Liver (tissue), 9 donors: ENCODE measurements around the gene UBQLNL. TPM values are rescaled to one million over a fixed set of nuclear protein-coding genes. Genes with fewer than 3 reads are reported as not detected.

Source experiments
- DNase-seq: peaks from one replicate; pipeline ENCODE4 v3.0.0-alpha.2; 2017; ENCODE audit warnings: low spot score
- H3K27ac ChIP-seq, 2 donors: one replicate each; pipeline ENCODE4 v1.7.0; 2013; ENCODE audit warnings: inconsistent platforms in 2 of 2, low read length in 2 of 2, control low read depth in 1 of 2, low read depth in 1 of 2, mild to moderate bottlenecking in 1 of 2
- H3K27me3 ChIP-seq, 4 donors: one replicate each; pipeline versions ENCODE4 v1.6.1 to v1.7.0; 2013; ENCODE audit warnings: low read length in 3 of 4, inconsistent platforms in 1 of 4, mild to moderate bottlenecking in 1 of 4, moderate library complexity in 1 of 4; ENCODE audit not compliant: control insufficient read depth in 4 of 4, insufficient read depth in 4 of 4
- H3K36me3 ChIP-seq, 4 donors: one replicate each; pipeline versions ENCODE4 v1.6.1 to v1.7.0; 2013; ENCODE audit warnings: low read length in 3 of 4, mild to moderate bottlenecking in 3 of 4, low read depth in 1 of 4, moderate library complexity in 1 of 4; ENCODE audit not compliant: control insufficient read depth in 4 of 4, insufficient read depth in 3 of 4
- H3K4me1 ChIP-seq, 4 donors: one replicate each; pipeline versions ENCODE4 v1.6.1 to v1.7.0; 2013; ENCODE audit warnings: low read length in 3 of 4, mild to moderate bottlenecking in 3 of 4, moderate library complexity in 1 of 4; ENCODE audit not compliant: control insufficient read depth in 4 of 4, insufficient read depth in 4 of 4
- H3K4me3 ChIP-seq, 3 donors: one replicate each; pipeline versions ENCODE4 v1.6.1 to v1.7.0; 2013; ENCODE audit warnings: low read length in 3 of 3, control low read depth in 1 of 3, low read depth in 1 of 3, mild to moderate bottlenecking in 1 of 3
- H3K9ac ChIP-seq, 2 donors: one replicate each; pipeline ENCODE4 v1.7.0; 2013; ENCODE audit warnings: low read length in 2 of 2, mild to moderate bottlenecking in 2 of 2, moderate library complexity in 2 of 2, control low read depth in 1 of 2, low read depth in 1 of 2
- H3K9me3 ChIP-seq, 4 donors: one replicate each; pipeline versions ENCODE4 v1.6.1 to v1.7.0; 2013; ENCODE audit warnings: low read length in 3 of 4; ENCODE audit not compliant: control insufficient read depth in 4 of 4
- EGR1 ChIP-seq, 2 donors: IDR thresholded peaks; 2 replicates each; pipeline ENCODE4 v1.6.1; 2016 to 2018; ENCODE audit warnings: antibody characterized with exemption in 2 of 2, low read depth in 2 of 2
- FOXA1 ChIP-seq: IDR thresholded peaks from 2 replicates; pipeline ENCODE4 v1.6.1; 2016; ENCODE audit warnings: antibody characterized with exemption
- FOXA2 ChIP-seq: IDR thresholded peaks from 2 replicates; pipeline ENCODE4 v1.6.1; 2016; ENCODE audit warnings: antibody characterized with exemption
- GABPA ChIP-seq, 2 donors: IDR thresholded peaks in 1 of 2; conservative IDR thresholded peaks in 1 of 2; 2 replicates each; pipeline ENCODE4 v1.6.1; 2016; ENCODE audit warnings: antibody characterized with exemption in 2 of 2, mild to moderate bottlenecking in 1 of 2, moderate library complexity in 1 of 2
- HNF4A ChIP-seq, 2 donors: conservative IDR thresholded peaks; 2 replicates each; pipeline ENCODE4 v1.6.1; 2016; ENCODE audit warnings: antibody characterized with exemption in 2 of 2, mild to moderate bottlenecking in 2 of 2
- HNF4G ChIP-seq: IDR thresholded peaks from 2 replicates; pipeline ENCODE4 v1.6.1; 2016; ENCODE audit warnings: antibody characterized with exemption
- JUND ChIP-seq, 2 donors: IDR thresholded peaks; 2 replicates each; pipeline ENCODE4 v1.6.1; 2016; ENCODE audit warnings: antibody characterized with exemption in 2 of 2
- MAX ChIP-seq: IDR thresholded peaks from 2 replicates; pipeline ENCODE4 v1.6.1; 2016; ENCODE audit warnings: antibody characterized with exemption
- NR2F2 ChIP-seq: IDR thresholded peaks from 2 replicates; pipeline ENCODE4 v1.6.1; 2016; ENCODE audit warnings: antibody characterized with exemption
- RAD21 ChIP-seq, 2 donors: IDR thresholded peaks; 2 replicates each; pipeline ENCODE4 v1.6.1; 2016; ENCODE audit warnings: antibody characterized with exemption in 2 of 2, mild to moderate bottlenecking in 2 of 2
- REST ChIP-seq: IDR thresholded peaks from 2 replicates; pipeline ENCODE4 v1.6.1; 2016; ENCODE audit warnings: antibody characterized with exemption, mild to moderate bottlenecking
- RXRA ChIP-seq, 2 donors: IDR thresholded peaks; 2 replicates each; pipeline ENCODE4 v1.6.1; 2017 to 2018; ENCODE audit warnings: antibody characterized with exemption in 2 of 2, mild to moderate bottlenecking in 1 of 2
- SP1 ChIP-seq: IDR thresholded peaks from 2 replicates; pipeline ENCODE4 v1.6.1; 2018; ENCODE audit warnings: antibody characterized with exemption, mild to moderate bottlenecking
- TAF1 ChIP-seq: conservative IDR thresholded peaks from 2 replicates; pipeline ENCODE4 v1.6.1; 2016; ENCODE audit warnings: antibody characterized with exemption, mild to moderate bottlenecking
- YY1 ChIP-seq: IDR thresholded peaks from 2 replicates; pipeline ENCODE4 v1.6.1; 2016; ENCODE audit warnings: antibody characterized with exemption, mild to moderate bottlenecking
- ZBTB33 ChIP-seq: IDR thresholded peaks from 2 replicates; pipeline ENCODE4 v1.6.1; 2016; ENCODE audit warnings: antibody characterized with exemption
- WGBS: extraction: QIAGEN DNeasy Blood & Tissue Kit; methylation state at CpG from one replicate; pipeline ENCODE4 v1.1.7; 2013; 5-methylcytosine and 5-hydroxymethylcytosine counted together
- polyA plus RNA-seq, 2 donors: library from polyadenylated mRNA; stranded (reverse) in 1 of 2; unstranded in 1 of 2; fragments of 200-250 nt in 1 of 2; fragments of >200 nt in 1 of 2; fragmentation: Nextera tagmentation in 1 of 2; extraction: Ambion mirVana in 1 of 2; gene quantifications; one replicate each; pipeline versions ENCODE4 v1.2.1 to v1.2.3, GENCODE V29; 2013 to 2015
- total RNA-seq, 2 donors: library from RNA; depleted of rRNA; stranded (reverse); fragments of >200 nt; gene quantifications; one replicate each; pipeline ENCODE4 v1.2.3, GENCODE V29; 2014
- TF ChIP-seq, protein P1 (sequence below): IDR thresholded peaks from 2 replicates; pipeline ENCODE4 v1.6.1; 2016; ENCODE audit warnings: antibody characterized with exemption
- TF ChIP-seq, protein P2 (sequence below): fragments of 150-350 bp; IDR thresholded peaks from 2 replicates; pipeline ENCODE4 v1.5.1; 2017; ENCODE audit warnings: improper control_type of control experiment, low read depth, low read length; ENCODE audit not compliant: missing input control
- donor health status: healthy.
- donor health status: healthy.
- donor health status: healthy.
- donor health status: healthy.
- donor health status: healthy.

UBQLNL gene
- total and polyA plus RNA-seq, 4 donors, result 0.03 to 0.25 (median 0.07) TPM

DNA sequence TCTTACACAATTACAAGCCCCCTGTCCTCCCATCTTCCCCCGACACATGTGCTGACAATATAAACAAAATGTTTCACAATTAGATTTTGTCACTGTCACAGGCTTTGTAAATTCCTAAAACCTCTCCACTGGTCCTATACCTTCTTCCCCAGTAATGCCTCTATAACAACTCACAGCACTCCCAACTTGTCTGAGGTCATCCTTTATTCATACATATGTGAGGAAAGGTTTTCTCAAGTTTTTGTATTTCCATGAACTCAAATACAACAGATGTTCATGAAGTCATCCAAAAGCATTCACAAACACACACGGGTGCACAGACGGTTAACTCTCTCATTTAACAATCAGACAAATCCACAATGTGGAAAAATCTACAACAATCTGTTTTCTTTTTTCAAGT lies 30.0 kb upstream of the UBQLNL start:
- no peaks in the 10 kb centered on the region for H3K36me3 ChIP-seq
- H3K4me3 ChIP-seq, result no peak overlapping the region
- H3K9ac ChIP-seq, result no peak overlapping the region
- WGBS, result 93% methylated on average over 3 of the region's 3 CpGs
- H3K9me3 ChIP-seq, result no peaks in the 10 kb centered on the region
- no peaks in the 10 kb centered on the region for H3K4me1 ChIP-seq
- TF ChIP-seq GABPA (IDR thresholded peaks at IDR 0.05 in 1 of 2, conservative IDR thresholded peaks at IDR 0.05 in 1 of 2) (no peak), RXRA (IDR thresholded peaks at IDR 0.05) (no peak), FOXA1 (no peak), FOXA2 (no peak), RAD21 (IDR thresholded peaks at IDR 0.05) (no peak), TAF1 (no peak), MAX (no peak), REST (no peak), JUND (IDR thresholded peaks at IDR 0.05) (no peak), EGR1 (IDR thresholded peaks at IDR 0.05; ENCODE audit: low read depth in 2 of 2) (no peak), ZBTB33 (no peak), HNF4G (no peak)
- DNase-seq, result no peak
- H3K27ac ChIP-seq, result no peak overlapping the region
- no peaks in the 10 kb centered on the region for H3K27me3 ChIP-seq

DNA sequence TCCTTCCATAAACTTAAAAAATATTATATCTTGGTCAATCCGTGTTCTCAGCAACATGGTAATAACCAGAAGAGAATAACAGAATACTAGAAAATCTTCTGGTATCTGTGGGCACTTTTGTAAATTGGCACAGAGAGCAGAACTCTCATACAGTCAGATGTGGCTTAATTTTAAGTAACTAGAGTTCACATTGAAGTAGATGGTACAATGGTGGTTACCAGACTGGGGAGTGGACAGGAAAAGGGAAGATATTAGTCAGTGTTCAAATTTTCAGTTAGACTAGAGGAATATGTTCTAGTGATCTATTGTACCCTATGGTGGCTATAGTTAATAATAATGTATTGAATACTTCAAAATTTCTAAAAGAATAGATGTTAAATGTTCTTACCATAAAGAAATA lies 24.9 kb upstream of the UBQLNL start:
- H3K4me3 ChIP-seq, result no peak overlapping the region
- DNase-seq, result no peak
- TF ChIP-seq JUND (IDR thresholded peaks at IDR 0.05) (no peak), TAF1 (no peak), GABPA (IDR thresholded peaks at IDR 0.05 in 1 of 2, conservative IDR thresholded peaks at IDR 0.05 in 1 of 2) (no peak), ZBTB33 (no peak), HNF4A (conservative IDR thresholded peaks at IDR 0.05) (no peak), MAX (no peak), RAD21 (IDR thresholded peaks at IDR 0.05) (no peak), SP1 (no peak), FOXA2 (no peak), REST (no peak), NR2F2 (no peak), EGR1 (IDR thresholded peaks at IDR 0.05; ENCODE audit: low read depth in 2 of 2) (no peak), FOXA1 (no peak), RXRA (IDR thresholded peaks at IDR 0.05) (no peak), HNF4G (no peak), YY1 (no peak)
- TF ChIP-seq, protein P1, sequence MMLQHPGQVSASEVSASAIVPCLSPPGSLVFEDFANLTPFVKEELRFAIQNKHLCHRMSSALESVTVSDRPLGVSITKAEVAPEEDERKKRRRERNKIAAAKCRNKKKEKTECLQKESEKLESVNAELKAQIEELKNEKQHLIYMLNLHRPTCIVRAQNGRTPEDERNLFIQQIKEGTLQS, result no peak
- TF ChIP-seq, protein P2, sequence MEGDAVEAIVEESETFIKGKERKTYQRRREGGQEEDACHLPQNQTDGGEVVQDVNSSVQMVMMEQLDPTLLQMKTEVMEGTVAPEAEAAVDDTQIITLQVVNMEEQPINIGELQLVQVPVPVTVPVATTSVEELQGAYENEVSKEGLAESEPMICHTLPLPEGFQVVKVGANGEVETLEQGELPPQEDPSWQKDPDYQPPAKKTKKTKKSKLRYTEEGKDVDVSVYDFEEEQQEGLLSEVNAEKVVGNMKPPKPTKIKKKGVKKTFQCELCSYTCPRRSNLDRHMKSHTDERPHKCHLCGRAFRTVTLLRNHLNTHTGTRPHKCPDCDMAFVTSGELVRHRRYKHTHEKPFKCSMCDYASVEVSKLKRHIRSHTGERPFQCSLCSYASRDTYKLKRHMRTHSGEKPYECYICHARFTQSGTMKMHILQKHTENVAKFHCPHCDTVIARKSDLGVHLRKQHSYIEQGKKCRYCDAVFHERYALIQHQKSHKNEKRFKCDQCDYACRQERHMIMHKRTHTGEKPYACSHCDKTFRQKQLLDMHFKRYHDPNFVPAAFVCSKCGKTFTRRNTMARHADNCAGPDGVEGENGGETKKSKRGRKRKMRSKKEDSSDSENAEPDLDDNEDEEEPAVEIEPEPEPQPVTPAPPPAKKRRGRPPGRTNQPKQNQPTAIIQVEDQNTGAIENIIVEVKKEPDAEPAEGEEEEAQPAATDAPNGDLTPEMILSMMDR, result no peak
- H3K9ac ChIP-seq, result no peak overlapping the region
- no peak overlapping the region for H3K27ac ChIP-seq
- H3K36me3 ChIP-seq, result no peaks in the 10 kb centered on the region
- no peaks in the 10 kb centered on the region for H3K27me3 ChIP-seq
- WGBS, result 30% methylated on average over 1 of the region's 1 CpG
- no peaks in the 10 kb centered on the region for H3K9me3 ChIP-seq
- H3K4me1 ChIP-seq, result no peaks in the 10 kb centered on the region
